OCI-LY3 (cell line): ENCODE results near the gene ARHGAP42.

Experiments
- H2AFZ ChIP-seq: fragments of 200-600, 300-600 bp; shearing (Covaris generic); 2 replicates; pipeline ENCODE4 v1.6.0; 2014; ENCODE audit warnings: antibody characterized with exemption, low read depth, low read length
- H3K27ac ChIP-seq: fragments of 200-600, 300-600 bp; sonication (generic); 2 replicates; pipeline ENCODE4 v1.5.1; 2014; ENCODE audit warnings: mild to moderate bottlenecking, low read length, moderate library complexity, mixed read lengths
- H3K27me3 ChIP-seq: fragments of 200-600, 300-600 bp; sonication (generic); 2 replicates; pipeline ENCODE4 v1.6.1; 2014; ENCODE audit warnings: low read depth, low read length, mixed read lengths
- H3K36me3 ChIP-seq: fragments of 200-600, 300-600 bp; sonication (generic); replicated peaks from 2 replicates; pipeline ENCODE3; 2014; ENCODE audit warnings: low read depth, low read length, mixed read lengths
- H3K4me1 ChIP-seq: fragments of 300-600, 200-600 bp; sonication (generic); 2 replicates; pipeline ENCODE4 v1.6.1; 2014; ENCODE audit warnings: low read length, mixed read lengths
- H3K4me2 ChIP-seq: fragments of 200-600, 300-600 bp; sonication (generic); 2 replicates; pipeline ENCODE4 v1.6.1; 2014; ENCODE audit warnings: low read length, mixed read lengths
- H3K4me3 ChIP-seq: fragments of 300-600, 200-600 bp; sonication (generic); 2 replicates; pipeline ENCODE4 v1.5.1; 2014; ENCODE audit warnings: antibody characterized with exemption, mild to moderate bottlenecking, low read length, moderate library complexity
- H3K79me2 ChIP-seq: fragments of 300-600, 200-600 bp; shearing (Covaris generic); 2 replicates; pipeline ENCODE4 v1.6.1; 2014; ENCODE audit warnings: mild to moderate bottlenecking, low read length, mixed read lengths
- H3K9ac ChIP-seq: fragments of 300-600, 200-600 bp; shearing (Covaris generic); 2 replicates; pipeline ENCODE4 v1.6.0; 2014; ENCODE audit warnings: mild to moderate bottlenecking, low read length, moderate library complexity
- H3K9me3 ChIP-seq: fragments of 200-600, 300-600 bp; shearing (Covaris generic); 2 replicates; pipeline ENCODE4 v1.6.1; 2014; ENCODE audit warnings: low read length, mixed read lengths; ENCODE audit not compliant: insufficient read depth
- H4K20me1 ChIP-seq: fragments of 200-600, 300-600 bp; sonication (generic); 2 replicates; pipeline ENCODE4 v1.6.1; 2016; ENCODE audit warnings: low read length, mixed read lengths; ENCODE audit not compliant: insufficient read depth
- EZH2phosphoT487 ChIP-seq: fragments of 200-600 bp; shearing (Covaris generic); IDR thresholded peaks from 2 replicates; pipeline ENCODE4 v1.6.1; 2018; ENCODE audit warnings: antibody characterized with exemption, mixed run types, low read depth
- TF ChIP-seq, protein P1 (sequence below): fragments of 200-600, 300-600 bp; sonication (generic); IDR thresholded peaks from 2 replicates; pipeline ENCODE4 v1.5.1; 2014; ENCODE audit warnings: antibody characterized with exemption, low read length, low read depth

The ARHGAP42 gene

GRCh38 chr11:100878474-100878873, 191.4 kb downstream of the ARHGAP42 start:
- H4K20me1 ChIP-seq, result no peaks in the 10 kb centered on the region
- H3K4me3 ChIP-seq, result no peak overlapping the region
- H3K27ac ChIP-seq, result no peak overlapping the region
- no peak overlapping the region for H2AFZ ChIP-seq
- H3K79me2 ChIP-seq, result no peaks in the 10 kb centered on the region
- no peak overlapping the region for H3K9ac ChIP-seq
- H3K4me2 ChIP-seq, result no peak overlapping the region
- no peak for TF ChIP-seq EZH2phosphoT487
- TF ChIP-seq, protein P1, sequence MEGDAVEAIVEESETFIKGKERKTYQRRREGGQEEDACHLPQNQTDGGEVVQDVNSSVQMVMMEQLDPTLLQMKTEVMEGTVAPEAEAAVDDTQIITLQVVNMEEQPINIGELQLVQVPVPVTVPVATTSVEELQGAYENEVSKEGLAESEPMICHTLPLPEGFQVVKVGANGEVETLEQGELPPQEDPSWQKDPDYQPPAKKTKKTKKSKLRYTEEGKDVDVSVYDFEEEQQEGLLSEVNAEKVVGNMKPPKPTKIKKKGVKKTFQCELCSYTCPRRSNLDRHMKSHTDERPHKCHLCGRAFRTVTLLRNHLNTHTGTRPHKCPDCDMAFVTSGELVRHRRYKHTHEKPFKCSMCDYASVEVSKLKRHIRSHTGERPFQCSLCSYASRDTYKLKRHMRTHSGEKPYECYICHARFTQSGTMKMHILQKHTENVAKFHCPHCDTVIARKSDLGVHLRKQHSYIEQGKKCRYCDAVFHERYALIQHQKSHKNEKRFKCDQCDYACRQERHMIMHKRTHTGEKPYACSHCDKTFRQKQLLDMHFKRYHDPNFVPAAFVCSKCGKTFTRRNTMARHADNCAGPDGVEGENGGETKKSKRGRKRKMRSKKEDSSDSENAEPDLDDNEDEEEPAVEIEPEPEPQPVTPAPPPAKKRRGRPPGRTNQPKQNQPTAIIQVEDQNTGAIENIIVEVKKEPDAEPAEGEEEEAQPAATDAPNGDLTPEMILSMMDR, result no peak
- H3K27me3 ChIP-seq, result no peaks in the 10 kb centered on the region
- H3K9me3 ChIP-seq, result no peaks in the 10 kb centered on the region
- H3K4me1 ChIP-seq, result peaks cover 9% of the 10 kb centered on the region; the same call in 1 of the 2 replicates
- no peaks in the 10 kb centered on the region for H3K36me3 ChIP-seq

- H2AFZ ChIP-seq, result no peak overlapping the region
- no peak overlapping the region for H3K27ac ChIP-seq
- H3K9ac ChIP-seq, result no peak overlapping the region
- no peaks in the 10 kb centered on the region for H3K4me1 ChIP-seq
- TF ChIP-seq, protein P1, result no peak
- no peak for TF ChIP-seq EZH2phosphoT487
- H3K4me3 ChIP-seq, result no peak overlapping the region
- no peaks in the 10 kb centered on the region for H4K20me1 ChIP-seq
- no peaks in the 10 kb centered on the region for H3K79me2 ChIP-seq
- no peaks in the 10 kb centered on the region for H3K27me3 ChIP-seq
- no peak overlapping the region for H3K4me2 ChIP-seq
- no peaks in the 10 kb centered on the region for H3K36me3 ChIP-seq
- H3K9me3 ChIP-seq, result no peaks in the 10 kb centered on the region
These were observed 195.9 kb downstream of the ARHGAP42 start for GRCh38 chr11:100882957-100883356.

GRCh38 chr11:100883830-100884229, 196.7 kb downstream of the ARHGAP42 start:
- Histone ChIP-seq H3K36me3 (no peaks in the 10 kb centered on the region), H2AFZ (no peak overlapping the region), H3K4me1 (no peaks in the 10 kb centered on the region), H3K9ac (no peak overlapping the region), H3K27ac (no peak overlapping the region), H3K27me3 (no peaks in the 10 kb centered on the region), H4K20me1 (no peaks in the 10 kb centered on the region), H3K4me3 (no peak overlapping the region), H3K9me3 (no peaks in the 10 kb centered on the region), H3K79me2 (no peaks in the 10 kb centered on the region), H3K4me2 (no peak overlapping the region)
- TF ChIP-seq, protein P1, result no peak
- TF ChIP-seq EZH2phosphoT487, result no peak

GRCh38 chr11:100887659-100888058, 200.6 kb downstream of the ARHGAP42 start:
- no peaks in the 10 kb centered on the region for H3K36me3 ChIP-seq
- H3K4me3 ChIP-seq, result no peak overlapping the region
- no peak overlapping the region for H3K4me2 ChIP-seq
- H3K4me1 ChIP-seq, result no peaks in the 10 kb centered on the region
- H3K9ac ChIP-seq, result no peak overlapping the region
- no peaks in the 10 kb centered on the region for H3K27me3 ChIP-seq
- H2AFZ ChIP-seq, result no peak overlapping the region
- H3K27ac ChIP-seq, result no peak overlapping the region
- H3K9me3 ChIP-seq, result no peaks in the 10 kb centered on the region
- H3K79me2 ChIP-seq, result no peaks in the 10 kb centered on the region
- H4K20me1 ChIP-seq, result no peaks in the 10 kb centered on the region
- TF ChIP-seq, protein P1, result no peak
- no peak for TF ChIP-seq EZH2phosphoT487
